Esophagus squamous epithelium (tissue), 5 donors: ENCODE results near the gene CD4. TPM values are rescaled to one million over a fixed set of nuclear protein-coding genes. Genes with fewer than 3 reads are reported as not detected.

ENCODE experiments used
- DNase-seq: peaks from one replicate; lab custom pipeline; 2025; lab: John Stamatoyannopoulos, UW
- H3K27ac ChIP-seq, 4 donors: fragments of 200-600 bp; sonication (generic); one replicate each; pipeline ENCODE4 v1.5.1; 2016 to 2019; ENCODE audit warnings: mild to moderate bottlenecking in 1 of 4
- H3K27me3 ChIP-seq, 4 donors: fragments of 200-600 bp; sonication (generic); 1 replicate in 3 of 4; 2 replicates in 1 of 4; pipeline versions ENCODE4 v1.5.1 to v1.6.0; 2017 to 2021; ENCODE audit warnings: antibody characterized with exemption in 1 of 4
- H3K36me3 ChIP-seq, 3 donors: fragments of 200-600 bp; sonication (generic); one replicate each; pipeline ENCODE4 v1.5.1; 2016 to 2019
- H3K4me1 ChIP-seq, 3 donors: fragments of 200-600 bp; sonication (generic); one replicate each; pipeline ENCODE4 v1.5.1; 2017 to 2019
- H3K4me3 ChIP-seq, 4 donors: fragments of 200-600 bp; sonication (generic); 1 replicate in 3 of 4; 2 replicates in 1 of 4; pipeline ENCODE4 v1.5.1; 2016 to 2019; ENCODE audit warnings: mild to moderate bottlenecking in 2 of 4, moderate library complexity in 1 of 4
- H3K9me3 ChIP-seq, 3 donors: fragments of 200-600 bp; sonication (generic); one replicate each; pipeline ENCODE4 v1.5.1; 2016 to 2019
- CTCF ChIP-seq, 6 experiments: fragments of 450-650 bp in 4 of 6; fragments of 200-600 bp in 2 of 6; sonication (generic) in 2 of 6; IDR thresholded peaks; one replicate each; pipeline ENCODE4 v1.5.1; 2016 to 2019; ENCODE audit warnings: antibody characterized with exemption in 6 of 6, mild to moderate bottlenecking in 4 of 6, moderate library complexity in 4 of 6
- POLR2A ChIP-seq, 4 donors: fragments of 450-650 bp; IDR thresholded peaks; one replicate each; pipeline ENCODE4 v1.6.1; 2017; ENCODE audit warnings: antibody characterized with exemption in 4 of 4, mild to moderate bottlenecking in 4 of 4, moderate library complexity in 3 of 4
- WGBS, 2 donors: methylation state at CpG; one replicate each; pipeline ENCODE4 v1.1.5; 2018; 5-methylcytosine and 5-hydroxymethylcytosine counted together
- intact Hi-C: fragments of 100-400 bp; cut with DNase I; formaldehyde crosslinking; loops from one replicate; pipeline ENCODE4 v1.15.0; 2022
- total RNA-seq, 4 donors: library from RNA; depleted of rRNA; stranded (reverse); fragments of >200 nt; gene quantifications; one replicate each; pipeline ENCODE4 v1.1.0, GENCODE V29; 2016
- donor health status: DM: yes; HTN: yes; CAD: no.

Gene CD4
- total RNA-seq, 4 donors from 2014 or later = 1.2 to 11.8 (median 5.0) TPM

- 0 to 3% methylated on average over 6 to 7 of the region's 62 CpGs for WGBS, 2 donors
- peak in 3 of 6 experiments; percentile 9 to 98 (median 23) for TF ChIP-seq CTCF (IDR thresholded peaks at IDR 0.05)
- peak in 3 of 4 donors; percentile 92 to 99 (median 98) for TF ChIP-seq POLR2A (IDR thresholded peaks at IDR 0.05)
- Histone ChIP-seq H3K4me1 (peaks cover 12 to 36% (median 20%) of the 10 kb centered on the region in 3 donors), H3K4me3 (peak within 1 kb of the TSS; percentile 77 to 88 (median 83)), H3K27ac (peak within 1 kb of the TSS; percentile 96 to 100 (median 98)), H3K27me3 (no peaks in the 10 kb centered on the region), H3K36me3 (peaks cover 11 to 38% (median 18%) of the 10 kb centered on the region in 3 donors), H3K9me3 (no peaks in the 10 kb centered on the region)
- intact Hi-C loops = no loop called here
- DNase-seq = peak; percentile 87
Measured at GRCh38 chr12:6752921-6753771, 36.2 kb upstream of the CD4 start, which contains the start of gene MLF2. Gene MLF2 (minus strand): TSS chr12:6753141. CDS start chr12:6752334, 807 bp downstream.

- TF ChIP-seq CTCF (IDR thresholded peaks at IDR 0.05) = peak in 5 of 6 experiments; percentile 92 to 99 (median 98)
- TF ChIP-seq POLR2A (IDR thresholded peaks at IDR 0.05) = no peak
- 0% methylated on average over 6 of the region's 7 CpGs for WGBS, 2 donors
- H3K4me1 ChIP-seq = peaks cover 12 to 36% (median 20%) of the 10 kb centered on the region in 3 donors
- H3K36me3 ChIP-seq = peaks cover 10 to 30% (median 11%) of the 10 kb centered on the region in 3 donors
- H3K27me3 ChIP-seq = no peaks in the 10 kb centered on the region
- peak overlapping the region in 2 of 4 donors; percentile 80 to 88 for H3K4me3 ChIP-seq
- H3K27ac ChIP-seq = peak overlapping the region; percentile 96 to 100 (median 98)
- no peak for DNase-seq
- H3K9me3 ChIP-seq = no peaks in the 10 kb centered on the region
- intact Hi-C loops = no loop called here
Measured at GRCh38 chr12:6753772-6754356, 35.5 kb upstream of the CD4 start.

DNA sequence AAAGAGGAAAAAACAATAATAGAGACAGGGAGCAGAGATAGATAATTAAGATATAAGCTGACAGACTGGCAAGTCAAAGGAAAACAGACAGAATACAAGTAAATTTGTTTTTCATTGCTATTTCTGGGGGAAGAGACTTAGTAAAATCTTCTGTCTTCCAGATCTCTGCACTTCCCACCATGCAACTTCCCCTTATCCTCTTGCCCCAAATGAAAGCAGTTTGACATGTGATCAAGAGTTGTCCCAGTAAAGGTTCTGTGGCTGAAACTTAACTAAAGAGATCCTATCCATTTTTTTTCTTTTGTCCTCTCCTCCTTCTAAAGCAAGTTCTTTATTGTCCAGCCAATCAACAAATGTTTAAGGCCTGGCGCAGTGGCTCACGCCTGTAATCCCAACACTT, 34.9 kb upstream of the CD4 start:
- H3K4me3 ChIP-seq = no peak overlapping the region
- H3K36me3 ChIP-seq = peaks cover 9 to 25% (median 10%) of the 10 kb centered on the region in 3 donors
- no peaks in the 10 kb centered on the region for H3K27me3 ChIP-seq
- peak overlapping the region in 2 of 4 donors; percentile 98 to 100 for H3K27ac ChIP-seq
- no peak for DNase-seq
- peaks cover 12 to 36% (median 20%) of the 10 kb centered on the region in 3 donors for H3K4me1 ChIP-seq
- H3K9me3 ChIP-seq = no peaks in the 10 kb centered on the region
- intact Hi-C loops = no loop called here
- TF ChIP-seq POLR2A (IDR thresholded peaks at IDR 0.05) (no peak), CTCF (IDR thresholded peaks at IDR 0.05) (no peak)
- WGBS, 2 donors = 87 to 95% methylated on average over 2 of the region's 2 CpGs

DNA sequence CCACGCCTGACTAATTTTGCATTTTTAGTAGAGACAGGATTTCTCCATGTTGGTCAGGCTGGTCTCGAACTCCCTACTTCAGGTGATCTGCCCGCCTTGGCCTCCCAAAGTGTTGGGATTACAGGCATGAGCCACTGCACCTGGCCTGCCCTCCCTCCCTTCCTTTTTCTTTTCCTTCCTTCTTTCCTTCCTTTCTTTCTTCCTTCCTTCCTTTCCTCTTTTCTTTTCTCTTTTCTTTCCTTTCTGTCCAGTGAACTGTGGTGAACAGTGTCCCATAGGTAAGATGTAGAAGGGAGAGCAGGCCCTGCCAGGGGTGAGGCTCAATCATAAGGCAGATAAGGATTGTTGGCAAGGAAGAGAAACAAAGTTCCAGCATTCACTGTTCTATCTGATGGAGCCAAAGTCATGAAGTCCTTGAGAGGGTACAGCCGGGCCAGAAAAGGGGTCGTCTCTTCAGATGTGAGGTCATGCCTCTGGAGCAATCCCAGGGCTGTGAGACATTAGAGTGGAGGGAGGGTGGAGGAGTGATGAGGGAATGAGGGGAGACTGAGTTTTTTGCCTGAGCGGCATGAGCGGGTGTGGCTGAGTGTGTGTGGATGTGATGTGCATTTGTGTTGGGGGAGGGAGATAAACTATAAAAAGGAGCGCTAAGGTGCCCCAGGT, 32.2 kb upstream of the CD4 start:
- TF ChIP-seq POLR2A (IDR thresholded peaks at IDR 0.05) = no peak
- no peak for TF ChIP-seq CTCF (IDR thresholded peaks at IDR 0.05)
- Histone ChIP-seq H3K27ac (no peak overlapping the region), H3K4me1 (peaks cover 3 to 16% (median 12%) of the 10 kb centered on the region in 3 donors), H3K36me3 (no peaks in the 10 kb centered on the region), H3K4me3 (no peak overlapping the region), H3K27me3 (no peaks in the 10 kb centered on the region), H3K9me3 (no peaks in the 10 kb centered on the region)
- DNase-seq = no peak
- 90 to 91% methylated on average over 6 to 8 of the region's 8 CpGs for WGBS, 2 donors
- intact Hi-C loops = no loop called here
